GM18507 (cell line): ENCODE results near the gene TRMT112.

Experiments used
- DNase-seq: peaks from one replicate; pipeline ENCODE4 v3.0.0; 2011; ENCODE audit warnings: low read depth; ENCODE audit not compliant: insufficient read length; ENCODE audit errors: extremely low spot score
- FAIRE-seq: peaks from 2 replicates; lab custom pipeline; 2011; peaks lifted over from hg19 to GRCh38; lab: Jason Lieb, UNC

TRMT112 gene

DNA sequence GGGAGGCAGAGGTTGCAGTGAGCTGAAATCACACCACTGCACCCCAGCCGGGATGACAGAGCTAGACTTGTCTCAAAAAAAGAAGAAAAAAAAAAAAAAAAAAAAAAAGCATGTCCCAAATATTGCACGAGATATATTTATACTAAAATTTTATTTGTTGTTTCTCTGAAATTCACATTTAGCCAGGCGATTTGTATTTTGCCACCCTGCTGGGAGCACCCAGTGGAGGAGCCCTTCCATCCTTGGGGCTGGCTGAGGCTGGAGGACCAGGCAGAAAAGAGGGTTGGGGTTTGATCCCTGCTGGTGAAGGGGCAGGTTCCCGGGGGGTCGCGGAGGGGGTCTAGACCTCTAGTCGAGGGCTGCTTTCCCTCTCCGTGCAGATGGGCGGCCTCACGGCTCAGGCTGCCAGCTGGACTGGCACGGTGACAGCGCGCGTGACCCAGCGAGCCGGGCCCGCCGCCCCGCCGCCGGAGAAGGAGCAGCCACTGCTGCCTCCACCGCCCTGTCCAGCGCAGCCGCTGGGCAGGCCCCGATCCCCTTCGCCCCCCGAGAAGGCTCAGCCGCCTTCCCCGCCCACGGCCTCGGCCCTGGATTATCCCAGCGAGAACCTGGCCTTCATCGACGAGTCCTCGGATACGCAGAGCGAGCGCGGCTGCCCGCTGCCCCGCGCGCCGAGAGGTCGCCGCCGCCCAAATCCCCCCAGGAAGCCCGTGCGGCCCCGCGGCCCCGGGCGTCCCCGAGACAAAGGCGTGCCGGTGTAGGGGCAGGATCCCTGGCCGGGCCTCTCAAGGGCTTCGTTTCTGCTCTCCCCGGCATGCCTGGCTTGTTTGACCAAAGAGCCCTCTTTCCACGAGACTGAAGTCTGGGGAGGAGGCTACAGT, 18.2 kb downstream of the TRMT112 start:
- FAIRE-seq, result no peak
- DNase-seq, result no peak

- FAIRE-seq (no peak), DNase-seq (no peak)
These were observed 19.5 kb downstream of the TRMT112 start for GRCh38 chr11:64297699-64298358.

- FAIRE-seq (no peak), DNase-seq (no peak)
These were observed 20.3 kb downstream of the TRMT112 start for GRCh38 chr11:64296830-64297698.

DNA sequence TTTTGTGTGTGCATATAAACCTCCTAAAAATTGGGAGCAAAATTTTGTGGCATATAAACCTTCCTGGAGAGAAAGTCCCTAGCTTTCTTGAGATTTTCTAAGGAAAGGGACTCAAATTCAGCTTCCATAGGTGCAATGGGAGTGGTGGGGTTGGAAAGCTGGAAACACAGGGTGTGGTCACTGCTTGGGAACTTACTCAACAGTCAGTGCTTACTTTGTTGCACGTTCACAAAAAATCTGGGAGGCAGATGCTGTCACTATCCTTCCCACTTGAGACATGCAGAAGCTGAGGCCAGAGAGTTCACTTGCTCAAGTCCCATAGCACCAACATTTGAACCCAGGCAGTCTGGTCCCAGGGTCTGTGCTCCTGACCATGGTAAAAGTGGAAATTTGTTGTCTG, 21.1 kb downstream of the TRMT112 start:
- FAIRE-seq (no peak), DNase-seq (no peak)

GRCh38 chr11:64295760-64296159, 21.6 kb downstream of the TRMT112 start:
- DNase-seq (no peak), FAIRE-seq (no peak)

DNA sequence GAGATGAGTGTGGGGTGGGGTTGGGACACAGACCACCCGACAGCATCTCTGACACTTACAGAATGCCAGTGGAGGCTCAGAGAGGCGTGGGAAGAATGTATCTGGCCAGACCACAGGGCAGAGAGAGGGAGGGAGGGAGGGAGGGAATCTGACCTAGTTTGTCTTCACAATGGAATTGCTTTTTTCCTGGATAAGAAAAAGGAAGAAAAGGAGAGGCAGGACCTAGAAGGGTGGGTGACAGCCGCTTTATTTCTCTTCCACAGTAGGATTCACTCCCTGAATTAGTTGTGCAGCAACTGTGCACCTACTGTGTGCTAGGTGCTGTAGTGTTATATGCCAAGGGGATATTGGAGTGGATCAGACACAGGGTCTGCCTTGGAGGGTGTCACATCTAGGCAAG, 22.6 kb downstream of the TRMT112 start:
- DNase-seq (no peak), FAIRE-seq (no peak)

DNA sequence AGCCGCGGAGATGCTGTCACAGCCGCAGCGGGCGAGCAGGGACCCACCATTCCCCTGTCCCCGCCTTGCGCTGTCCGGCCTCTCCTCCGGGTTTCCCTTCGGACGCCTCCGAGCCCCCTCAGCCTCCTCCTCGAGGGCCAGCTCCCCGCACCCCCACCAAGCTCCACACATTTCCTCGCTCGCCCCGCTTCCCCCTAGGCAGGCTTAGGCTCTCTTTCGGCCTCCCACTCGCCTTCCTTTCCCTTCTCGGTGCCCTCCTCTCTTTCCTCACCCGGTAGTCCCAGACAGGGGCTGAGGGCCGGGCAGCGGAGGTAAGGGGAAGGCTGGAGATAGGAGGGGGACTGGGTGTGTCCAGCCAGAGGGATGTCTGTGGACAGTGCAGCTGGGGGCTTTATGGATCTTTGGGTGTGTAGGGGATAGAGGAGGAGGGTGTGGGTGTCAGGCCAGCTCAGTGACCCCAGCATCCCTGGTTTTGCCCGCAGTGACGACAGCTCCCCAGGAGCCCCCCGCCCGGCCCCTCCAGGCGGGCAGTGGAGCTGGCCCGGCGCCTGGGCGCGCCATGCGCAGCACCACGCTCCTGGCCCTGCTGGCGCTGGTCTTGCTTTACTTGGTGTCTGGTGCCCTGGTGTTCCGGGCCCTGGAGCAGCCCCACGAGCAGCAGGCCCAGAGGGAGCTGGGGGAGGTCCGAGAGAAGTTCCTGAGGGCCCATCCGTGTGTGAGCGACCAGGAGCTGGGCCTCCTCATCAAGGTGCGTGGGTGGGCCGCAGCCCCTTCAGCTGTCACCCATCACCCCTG, 24.7 kb downstream of the TRMT112 start:
- FAIRE-seq (no peak), DNase-seq (no peak)

DNA sequence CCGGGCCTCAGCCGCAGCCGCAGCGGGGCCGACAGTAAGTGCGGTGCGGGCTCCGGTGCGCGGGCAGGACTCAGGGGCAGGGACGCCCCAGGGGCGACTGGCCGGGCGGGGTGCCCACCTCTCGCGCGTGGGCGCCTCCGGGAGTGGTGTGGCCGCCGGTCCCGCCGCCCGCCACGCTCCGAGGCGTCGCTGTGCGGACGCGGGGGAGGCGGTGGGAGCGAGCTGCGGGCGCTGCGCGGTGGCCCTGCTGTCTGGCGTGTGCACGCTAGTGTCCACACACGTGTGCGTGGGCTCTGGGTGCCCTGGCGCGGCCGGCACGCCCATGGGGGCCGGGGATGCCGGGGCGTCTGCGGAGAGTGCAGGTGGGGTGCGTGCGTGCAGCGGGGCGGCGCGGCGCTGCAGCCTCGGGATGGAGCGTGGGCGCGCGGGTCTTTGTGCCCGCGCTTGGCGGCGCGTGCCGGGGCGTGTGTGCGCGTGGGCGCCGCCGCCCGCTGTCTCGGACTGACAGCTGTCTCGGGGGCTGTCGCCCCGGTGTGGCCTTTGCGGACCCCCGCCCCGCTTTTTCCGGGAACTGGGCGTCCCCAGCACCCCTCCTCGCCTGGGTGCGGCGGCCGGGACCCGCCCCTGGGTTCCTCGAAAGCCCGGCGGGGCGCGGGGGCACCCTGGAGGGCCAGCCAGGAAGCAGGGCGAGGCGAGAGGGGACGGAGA, 25.5 kb downstream of the TRMT112 start:
- no peak for FAIRE-seq
- no peak for DNase-seq

- no peak for DNase-seq
- FAIRE-seq, result no peak
These were observed 26.1 kb downstream of the TRMT112 start, which contains the start of gene KCNK4 for GRCh38 chr11:64291262-64291751. KCNK4 (plus strand) TSS chr11:64291302; CDS start chr11:64293019, 1,717 bp downstream.

- DNase-seq (no peak), FAIRE-seq (no peak)
These were observed 26.8 kb downstream of the TRMT112 start for GRCh38 chr11:64290352-64291261.

DNA sequence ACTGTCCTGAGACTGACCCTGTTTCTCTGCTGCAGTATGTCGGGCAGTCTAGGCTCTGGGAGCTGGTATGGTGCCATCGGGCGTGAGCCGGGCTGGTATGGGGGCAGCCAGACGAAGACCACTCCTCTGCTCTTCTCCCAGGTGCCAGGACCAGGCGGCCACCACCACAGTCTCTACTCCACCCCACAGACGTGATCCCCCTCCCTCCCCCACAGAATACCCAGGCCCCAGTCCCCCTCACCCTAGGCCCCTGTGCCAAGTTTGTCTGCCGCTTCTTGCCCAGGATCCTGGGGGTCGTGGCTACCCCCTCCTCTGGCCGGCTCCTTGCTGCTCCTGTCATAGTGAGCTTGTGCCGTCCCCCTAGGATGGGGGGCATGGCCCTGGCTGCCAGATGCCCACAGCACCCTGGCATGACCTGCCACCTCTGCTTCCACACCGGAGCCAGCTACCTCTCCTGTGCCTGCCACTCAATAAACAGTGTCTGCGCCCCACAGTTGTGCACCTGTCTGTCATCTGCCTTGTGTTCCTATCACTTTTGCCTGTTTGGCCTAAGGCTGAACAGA, 28.3 kb downstream of the TRMT112 start:
- no peak for DNase-seq
- no peak for FAIRE-seq

- DNase-seq (no peak), FAIRE-seq (no peak)
These were observed 29.0 kb downstream of the TRMT112 start for GRCh38 chr11:64288353-64288750.

DNA sequence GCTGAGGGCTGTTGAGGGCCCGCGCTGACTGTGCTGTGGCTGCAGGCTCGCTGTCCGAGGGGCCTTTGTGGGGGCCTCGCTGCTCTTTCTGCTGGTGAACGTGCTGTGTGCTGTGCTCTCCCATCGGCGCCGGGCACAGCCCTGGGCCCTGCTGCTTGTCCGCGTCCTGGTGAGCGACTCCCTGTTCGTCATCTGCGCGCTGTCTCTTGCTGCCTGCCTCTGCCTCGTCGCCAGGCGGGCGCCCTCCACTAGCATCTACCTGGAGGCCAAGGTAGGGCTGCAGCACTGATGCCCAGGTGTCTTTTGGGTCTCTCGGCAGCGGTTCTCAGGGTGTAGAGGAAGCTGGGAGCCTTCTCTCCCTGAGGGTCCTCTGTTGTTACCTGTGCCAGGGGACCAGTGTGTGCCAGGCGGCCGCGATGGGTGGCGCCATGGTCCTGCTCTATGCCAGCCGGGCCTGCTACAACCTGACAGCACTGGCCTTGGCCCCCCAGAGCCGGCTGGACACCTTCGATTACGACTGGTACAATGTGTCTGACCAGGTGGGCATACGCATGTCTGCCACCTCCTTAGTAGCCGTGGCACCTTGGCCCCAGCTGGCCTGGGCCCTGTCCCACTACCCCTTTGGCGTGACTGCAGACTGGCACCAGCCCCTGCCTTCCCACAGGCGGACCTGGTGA, 29.5 kb downstream of the TRMT112 start:
- no peak for DNase-seq
- FAIRE-seq, result no peak

DNA sequence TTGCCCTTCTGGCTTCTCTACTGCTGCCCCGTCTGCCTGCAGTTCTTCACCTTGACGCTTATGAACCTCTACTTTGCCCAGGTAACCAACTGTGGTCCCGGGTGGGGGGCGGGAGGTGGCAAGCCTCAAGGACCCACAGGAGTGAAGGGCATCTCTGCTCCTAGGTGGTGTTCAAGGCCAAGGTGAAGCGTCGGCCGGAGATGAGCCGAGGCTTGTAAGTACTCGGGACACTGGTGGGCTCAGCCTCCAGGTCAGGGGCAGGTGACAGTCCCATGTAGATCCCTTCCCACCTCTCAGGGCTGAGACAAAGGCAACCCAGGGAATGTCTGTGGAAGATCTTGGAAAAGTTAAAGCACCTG, 30.6 kb downstream of the TRMT112 start:
- no peak for DNase-seq
- FAIRE-seq, result no peak

DNA sequence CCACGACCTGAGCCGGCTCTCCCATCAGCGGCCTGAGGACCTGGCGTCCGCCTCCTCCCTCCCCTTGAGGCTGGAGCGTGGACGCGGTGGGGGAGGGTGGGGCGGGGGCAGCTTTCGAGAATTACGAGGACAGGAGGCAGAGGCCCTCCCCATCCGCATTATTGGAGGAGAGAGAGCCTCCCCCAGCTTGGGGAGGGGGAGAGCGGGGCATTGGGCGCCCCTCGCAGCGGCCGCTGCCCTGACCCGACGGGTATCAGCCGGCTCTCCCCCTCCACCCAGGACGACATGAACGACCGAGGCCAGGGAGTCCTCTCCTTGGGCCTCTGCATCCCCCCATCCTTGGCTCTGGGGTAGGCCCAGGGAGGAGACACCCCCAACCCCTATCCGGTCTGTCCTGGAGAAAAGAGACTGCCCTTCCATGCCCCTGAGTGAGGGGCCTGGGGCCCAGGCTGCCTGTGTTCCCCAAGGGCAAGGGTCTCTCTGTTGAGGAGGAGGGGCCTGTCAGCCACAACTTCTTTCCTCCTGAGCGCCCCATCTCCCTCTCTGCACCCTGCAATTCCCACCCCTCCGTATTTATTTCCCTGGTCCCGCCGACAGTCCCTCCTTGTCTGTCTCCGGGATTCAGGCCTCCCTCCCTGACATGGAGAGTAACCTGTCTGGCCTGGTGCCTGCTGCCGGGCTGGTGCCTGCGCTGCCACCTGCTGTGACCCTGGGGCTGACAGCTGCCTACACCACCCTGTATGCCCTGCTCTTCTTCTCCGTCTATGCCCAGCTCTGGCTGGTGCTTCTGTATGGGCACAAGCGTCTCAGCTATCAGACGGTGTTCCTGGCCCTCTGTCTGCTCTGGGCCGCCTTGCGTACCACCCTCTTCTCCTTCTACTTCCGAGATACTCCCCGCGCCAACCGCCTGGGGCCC, 31.2 kb downstream of the TRMT112 start:
- FAIRE-seq, result no peak
- DNase-seq, result no peak
